DND-41 (cell line): ENCODE data around the gene CHSY3.

Experiments
- ATAC-seq: fragments of 200-7000 bp; cut with Tn5 transposase; 3 replicates; pipeline ENCODE4 v1.9.1; 2021; ENCODE audit warnings: low read depth; ENCODE audit not compliant: insufficient read depth
- DNase-seq: peaks from one replicate; pipeline ENCODE4 v3.0.0-alpha.2; 2020
- H2AFZ ChIP-seq: 2 replicates; pipeline ENCODE4 v1.6.0; 2012; ENCODE audit warnings: low read depth, low read length
- H3K27ac ChIP-seq: 2 replicates; pipeline ENCODE4 v1.5.1; 2012; ENCODE audit warnings: low read length, inconsistent platforms
- H3K27me3 ChIP-seq: fragments of 200-600 bp; sonication (generic); 2 replicates; pipeline ENCODE4 v1.6.0; 2012; ENCODE audit warnings: low read length, mild to moderate bottlenecking, inconsistent platforms; ENCODE audit not compliant: insufficient read depth, poor library complexity
- H3K36me3 ChIP-seq: 2 replicates; pipeline ENCODE4 v1.5.1; 2012; ENCODE audit warnings: low read length, inconsistent platforms; ENCODE audit not compliant: insufficient read depth
- H3K4me1 ChIP-seq: 2 replicates; pipeline ENCODE4 v1.5.1; 2012; ENCODE audit warnings: mild to moderate bottlenecking, low read length; ENCODE audit not compliant: insufficient read depth
- H3K4me2 ChIP-seq: 2 replicates; pipeline ENCODE4 v1.6.0; 2012; ENCODE audit warnings: mild to moderate bottlenecking, moderate library complexity, low read length, inconsistent platforms; ENCODE audit not compliant: insufficient read depth
- H3K4me3 ChIP-seq, 2 experiments: fragments of 200-600 bp in 1 of 2; shearing (Covaris generic) in 1 of 2; 2 replicates each; pipeline ENCODE4 v1.5.1; 2012 to 2016; ENCODE audit warnings: inconsistent platforms in 2 of 2, low read length in 2 of 2, mild to moderate bottlenecking in 2 of 2, low read depth in 1 of 2, moderate library complexity in 1 of 2
- H3K79me2 ChIP-seq: 2 replicates; pipeline ENCODE4 v1.6.0; 2012; ENCODE audit warnings: low read length, inconsistent platforms; ENCODE audit not compliant: insufficient read depth
- H3K9ac ChIP-seq: 2 replicates; pipeline ENCODE4 v1.6.0; 2012; ENCODE audit warnings: low read depth, mild to moderate bottlenecking, inconsistent platforms, low read length, moderate library complexity
- H3K9me3 ChIP-seq: 2 replicates; pipeline ENCODE4 v1.5.1; 2012; ENCODE audit warnings: low read length, moderate library complexity, mild to moderate bottlenecking, inconsistent platforms; ENCODE audit not compliant: insufficient read depth, severe bottlenecking
- H4K20me1 ChIP-seq: 2 replicates; pipeline ENCODE4 v1.6.0; 2012; ENCODE audit warnings: low read length; ENCODE audit not compliant: insufficient read depth
- CTCF ChIP-seq: IDR thresholded peaks from 2 replicates; pipeline ENCODE4 v1.5.1; 2012; ENCODE audit warnings: borderline replicate concordance, low read length, moderate library complexity, mild to moderate bottlenecking; ENCODE audit not compliant: poor library complexity, severe bottlenecking; ENCODE audit errors: extremely low read depth
- EZH2 ChIP-seq: IDR thresholded peaks from 3 replicates; pipeline ENCODE4 v1.6.1; 2012; ENCODE audit warnings: borderline replicate concordance, low read depth, mild to moderate bottlenecking, moderate library complexity, low read length, inconsistent platforms; ENCODE audit not compliant: severe bottlenecking

Gene CHSY3

DNA sequence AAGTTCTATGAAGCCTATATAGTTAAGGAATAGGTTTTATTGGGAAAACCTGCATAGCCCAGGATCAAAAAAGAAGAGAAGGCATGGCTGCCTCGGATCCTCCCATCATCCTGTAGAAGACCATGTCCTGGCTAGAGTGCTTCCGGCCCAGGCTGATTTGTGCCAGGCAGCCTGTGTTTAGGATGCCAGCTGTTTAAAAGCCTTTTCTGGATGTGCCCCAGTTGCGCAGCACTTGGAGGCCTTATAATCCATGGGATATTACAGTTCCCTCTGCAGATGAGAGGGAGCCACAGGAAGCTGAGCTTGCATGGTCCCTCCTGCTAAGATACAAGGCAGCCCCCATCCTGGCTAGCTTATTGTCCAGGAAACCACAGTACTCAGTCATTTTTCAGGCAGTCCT lies 97.9 kb downstream of the CHSY3 start:
- Histone ChIP-seq H3K27me3 (no peaks in the 10 kb centered on the region), H3K27ac (no peak overlapping the region), H3K9me3 (no peaks in the 10 kb centered on the region), H2AFZ (no peak overlapping the region), H3K4me1 (no peaks in the 10 kb centered on the region), H3K79me2 (no peaks in the 10 kb centered on the region), H3K4me3 (no peak overlapping the region), H3K9ac (no peak overlapping the region), H3K4me2 (no peak overlapping the region), H3K36me3 (no peaks in the 10 kb centered on the region), H4K20me1 (no peaks in the 10 kb centered on the region)
- TF ChIP-seq CTCF = no peak
- DNase-seq = no peak
- ATAC-seq = no peak

- Histone ChIP-seq H3K9me3 (no peaks in the 10 kb centered on the region), H3K9ac (no peak overlapping the region), H3K4me3 (no peak overlapping the region), H3K27me3 (no peaks in the 10 kb centered on the region), H3K4me1 (no peaks in the 10 kb centered on the region), H4K20me1 (no peaks in the 10 kb centered on the region), H2AFZ (no peak overlapping the region), H3K27ac (no peak overlapping the region), H3K4me2 (no peak overlapping the region), H3K79me2 (no peaks in the 10 kb centered on the region), H3K36me3 (no peaks in the 10 kb centered on the region)
- ATAC-seq (no peak), DNase-seq (no peak)
- TF ChIP-seq CTCF (no peak), EZH2 (no peak)
Measured at GRCh38 chr5:130002876-130003275, 98.6 kb downstream of the CHSY3 start.

DNA sequence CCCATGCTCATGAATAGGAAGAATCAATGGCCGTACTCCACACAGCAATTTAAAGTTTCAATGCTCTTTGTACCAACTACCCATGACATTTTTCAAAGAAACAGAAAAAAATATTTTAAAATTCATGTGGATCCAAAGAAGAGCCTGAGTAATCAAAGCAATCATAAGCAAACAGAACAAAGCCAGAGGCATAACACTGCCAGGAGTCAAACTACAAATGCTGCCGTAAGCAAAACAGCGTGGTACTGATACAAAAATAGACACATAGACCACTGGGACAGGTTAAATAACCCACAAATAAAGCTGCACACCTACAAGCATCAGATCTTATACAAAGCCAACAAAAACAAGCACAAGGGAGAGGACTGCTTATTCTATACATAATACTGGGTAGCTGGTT lies 107.7 kb downstream of the CHSY3 start:
- no peaks in the 10 kb centered on the region for H3K4me1 ChIP-seq
- DNase-seq (no peak), ATAC-seq (no peak)
- H2AFZ ChIP-seq = no peak overlapping the region
- H4K20me1 ChIP-seq = no peaks in the 10 kb centered on the region
- no peak overlapping the region for H3K4me2 ChIP-seq
- H3K27me3 ChIP-seq = no peaks in the 10 kb centered on the region
- no peak overlapping the region for H3K27ac ChIP-seq
- H3K36me3 ChIP-seq = no peaks in the 10 kb centered on the region
- H3K79me2 ChIP-seq = no peaks in the 10 kb centered on the region
- no peaks in the 10 kb centered on the region for H3K9me3 ChIP-seq
- TF ChIP-seq CTCF (no peak), EZH2 (no peak)
- H3K4me3 ChIP-seq = no peak overlapping the region
- H3K9ac ChIP-seq = no peak overlapping the region

GRCh38 chr5:130017173-130017572 lies 112.9 kb downstream of the CHSY3 start:
- no peak for DNase-seq
- ATAC-seq = no peak
- H3K36me3 ChIP-seq = no peaks in the 10 kb centered on the region
- H4K20me1 ChIP-seq = no peaks in the 10 kb centered on the region
- H3K9ac ChIP-seq = no peak overlapping the region
- no peak overlapping the region for H3K4me2 ChIP-seq
- no peaks in the 10 kb centered on the region for H3K9me3 ChIP-seq
- no peaks in the 10 kb centered on the region for H3K4me1 ChIP-seq
- no peaks in the 10 kb centered on the region for H3K27me3 ChIP-seq
- H3K4me3 ChIP-seq = no peak overlapping the region
- TF ChIP-seq CTCF (no peak), EZH2 (no peak)
- no peak overlapping the region for H3K27ac ChIP-seq
- H2AFZ ChIP-seq = no peak overlapping the region
- no peaks in the 10 kb centered on the region for H3K79me2 ChIP-seq
